ENCODE results near the gene DLX6.

DNA sequence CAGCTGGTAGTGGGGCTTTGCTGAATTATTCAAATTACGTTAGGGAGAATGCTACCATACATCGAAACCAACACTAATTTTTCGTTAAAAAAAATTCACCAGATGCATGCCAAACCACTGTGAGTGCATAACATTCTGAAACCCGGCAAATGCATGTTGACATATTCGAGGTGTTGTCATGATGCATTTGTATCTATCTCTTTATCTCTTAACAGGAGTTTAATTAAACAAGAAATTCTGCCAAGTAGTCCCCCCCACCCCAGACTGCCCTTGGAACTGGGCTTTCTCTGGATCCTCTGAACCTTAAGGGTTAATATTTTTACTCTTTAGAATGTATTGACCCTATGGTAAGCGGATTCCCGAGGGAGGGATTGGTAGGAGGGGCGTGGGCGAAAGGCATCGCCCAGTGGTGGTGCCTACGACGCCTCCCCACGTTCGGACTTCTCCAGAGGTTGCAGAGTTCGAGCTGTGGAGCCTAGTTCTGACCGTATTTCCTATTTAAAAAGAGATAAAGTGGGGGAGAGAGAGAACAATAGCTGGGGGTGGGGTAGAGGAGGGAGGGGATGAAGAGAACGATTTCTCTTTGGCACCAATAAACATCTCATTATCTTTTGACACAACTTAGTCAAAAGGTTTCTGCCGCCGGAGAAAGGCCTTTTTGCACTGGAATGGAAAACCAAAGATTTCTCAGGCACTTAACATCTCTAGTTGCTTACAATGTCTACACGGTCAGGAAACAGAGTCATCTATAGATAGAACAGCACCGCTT, 7.2 kb downstream of the DLX6 start:
- TF ChIP-seq, protein P1, sequence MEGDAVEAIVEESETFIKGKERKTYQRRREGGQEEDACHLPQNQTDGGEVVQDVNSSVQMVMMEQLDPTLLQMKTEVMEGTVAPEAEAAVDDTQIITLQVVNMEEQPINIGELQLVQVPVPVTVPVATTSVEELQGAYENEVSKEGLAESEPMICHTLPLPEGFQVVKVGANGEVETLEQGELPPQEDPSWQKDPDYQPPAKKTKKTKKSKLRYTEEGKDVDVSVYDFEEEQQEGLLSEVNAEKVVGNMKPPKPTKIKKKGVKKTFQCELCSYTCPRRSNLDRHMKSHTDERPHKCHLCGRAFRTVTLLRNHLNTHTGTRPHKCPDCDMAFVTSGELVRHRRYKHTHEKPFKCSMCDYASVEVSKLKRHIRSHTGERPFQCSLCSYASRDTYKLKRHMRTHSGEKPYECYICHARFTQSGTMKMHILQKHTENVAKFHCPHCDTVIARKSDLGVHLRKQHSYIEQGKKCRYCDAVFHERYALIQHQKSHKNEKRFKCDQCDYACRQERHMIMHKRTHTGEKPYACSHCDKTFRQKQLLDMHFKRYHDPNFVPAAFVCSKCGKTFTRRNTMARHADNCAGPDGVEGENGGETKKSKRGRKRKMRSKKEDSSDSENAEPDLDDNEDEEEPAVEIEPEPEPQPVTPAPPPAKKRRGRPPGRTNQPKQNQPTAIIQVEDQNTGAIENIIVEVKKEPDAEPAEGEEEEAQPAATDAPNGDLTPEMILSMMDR (IDR thresholded peaks at IDR 0.05), result no peak
- no peak for TF ChIP-seq POLR2A (IDR thresholded peaks at IDR 0.05)
